HEK293 (cell line): ENCODE results near the gene PREB.

Experiments used
- EGR2 ChIP-seq: fragments of 450-650 bp; formaldehyde crosslinking; IDR thresholded peaks from 2 replicates; pipeline ENCODE4 v1.5.1; 2016; ENCODE audit warnings: low read depth, missing biosample characterization, missing genetic modification characterization
- GLI4 ChIP-seq: fragments of 450-650 bp; formaldehyde crosslinking; IDR thresholded peaks from 2 replicates; pipeline ENCODE4 v1.5.1; 2016; ENCODE audit warnings: missing biosample characterization, missing genetic modification characterization
- HOXC10 ChIP-seq: sonication (generic); formaldehyde crosslinking; IDR thresholded peaks from 2 replicates; pipeline ENCODE4 v1.8.1; 2023; ENCODE audit warnings: mild to moderate bottlenecking, missing genetic modification reagents
- KLF16 ChIP-seq: fragments of 450-650 bp; formaldehyde crosslinking; IDR thresholded peaks from 2 replicates; pipeline ENCODE4 v1.5.1; 2017; ENCODE audit warnings: missing biosample characterization, missing genetic modification characterization
- MZF1 ChIP-seq: fragments of 450-650 bp; formaldehyde crosslinking; IDR thresholded peaks from 2 replicates; pipeline ENCODE4 v1.5.1; 2017; ENCODE audit warnings: missing biosample characterization, missing genetic modification characterization, borderline replicate concordance
- SETDB1 ChIP-seq: IDR thresholded peaks from one replicate; pipeline ENCODE4 v1.6.1; 2017; ENCODE audit warnings: mild to moderate bottlenecking, low read length, moderate library complexity, mixed read lengths; ENCODE audit not compliant: insufficient read length
- ZNF121 ChIP-seq: fragments of 450-650 bp; formaldehyde crosslinking; IDR thresholded peaks from 2 replicates; pipeline ENCODE4 v1.5.1; 2016; ENCODE audit warnings: missing biosample characterization, missing genetic modification characterization
- ZNF140 ChIP-seq: fragments of 450-650 bp; formaldehyde crosslinking; IDR thresholded peaks from 2 replicates; pipeline ENCODE4 v1.5.1; 2016; ENCODE audit warnings: missing biosample characterization, missing genetic modification characterization
- ZNF223 ChIP-seq: fragments of 450-650 bp; formaldehyde crosslinking; IDR thresholded peaks from 2 replicates; pipeline ENCODE4 v1.5.1; 2016; ENCODE audit warnings: missing biosample characterization, missing genetic modification characterization
- ZNF23 ChIP-seq: fragments of 450-650 bp; formaldehyde crosslinking; IDR thresholded peaks from 2 replicates; pipeline ENCODE4 v1.5.1; 2016; ENCODE audit warnings: missing biosample characterization, missing genetic modification characterization, borderline replicate concordance
- ZNF239 ChIP-seq: fragments of 450-650 bp; formaldehyde crosslinking; IDR thresholded peaks from 2 replicates; pipeline ENCODE4 v1.5.1; 2016; ENCODE audit warnings: missing biosample characterization, missing genetic modification characterization
- ZNF24 ChIP-seq: fragments of 450-650 bp; formaldehyde crosslinking; IDR thresholded peaks from 2 replicates; pipeline ENCODE4 v1.5.1; 2016; ENCODE audit warnings: missing biosample characterization, missing genetic modification characterization
- ZNF274 ChIP-seq, 2 experiments: fragments of 200-500 bp in 1 of 2; fragments of 450-650 bp in 1 of 2; sonication (Bioruptor generic) in 1 of 2; formaldehyde crosslinking in 1 of 2; IDR thresholded peaks; 2 replicates each; pipeline versions ENCODE4 v1.5.1 to v1.6.1; 2014 to 2016; ENCODE audit warnings: borderline replicate concordance in 1 of 2, inconsistent platforms in 1 of 2, low read length in 1 of 2, missing biosample characterization in 1 of 2, missing genetic modification characterization in 1 of 2
- ZNF302 ChIP-seq: fragments of 450-650 bp; formaldehyde crosslinking; IDR thresholded peaks from 2 replicates; pipeline ENCODE4 v1.5.1; 2016; ENCODE audit warnings: missing biosample characterization, missing genetic modification characterization, low read depth
- ZNF324 ChIP-seq: fragments of 450-650 bp; formaldehyde crosslinking; IDR thresholded peaks from 2 replicates; pipeline ENCODE4 v1.5.1; 2016; ENCODE audit warnings: missing biosample characterization, missing genetic modification characterization
- ZNF335 ChIP-seq: fragments of 450-650 bp; formaldehyde crosslinking; conservative IDR thresholded peaks from 2 replicates; pipeline ENCODE4 v1.5.1; 2016; ENCODE audit warnings: missing biosample characterization, missing genetic modification characterization
- ZNF341 ChIP-seq: fragments of 450-650 bp; formaldehyde crosslinking; IDR thresholded peaks from 2 replicates; pipeline ENCODE4; 2016; ENCODE audit warnings: low read depth, missing biosample characterization, missing genetic modification characterization
- ZNF510 ChIP-seq: fragments of 450-650 bp; formaldehyde crosslinking; IDR thresholded peaks from 2 replicates; pipeline ENCODE4 v1.5.1; 2018; ENCODE audit warnings: mild to moderate bottlenecking, missing genetic modification characterization, missing biosample characterization; ENCODE audit not compliant: insufficient replicate concordance
- ZNF544 ChIP-seq: fragments of 450-650 bp; formaldehyde crosslinking; IDR thresholded peaks from 2 replicates; pipeline ENCODE4 v1.5.0; 2017; ENCODE audit warnings: missing biosample characterization, missing genetic modification characterization
- ZNF548 ChIP-seq: fragments of 450-650 bp; formaldehyde crosslinking; IDR thresholded peaks from 2 replicates; pipeline ENCODE4 v1.5.1; 2016; ENCODE audit warnings: missing biosample characterization, missing genetic modification characterization
- ZNF558 ChIP-seq: fragments of 450-650 bp; formaldehyde crosslinking; IDR thresholded peaks from 2 replicates; pipeline ENCODE4 v1.5.1; 2016; ENCODE audit warnings: missing biosample characterization, missing genetic modification characterization
- ZNF660 ChIP-seq: fragments of 450-650 bp; IDR thresholded peaks from 2 replicates; pipeline ENCODE4 v1.5.1; 2018; ENCODE audit warnings: missing biosample characterization, mild to moderate bottlenecking, missing genetic modification characterization
- ZNF707 ChIP-seq: fragments of 450-650 bp; formaldehyde crosslinking; IDR thresholded peaks from 2 replicates; pipeline ENCODE4 v1.5.1; 2016; ENCODE audit warnings: missing biosample characterization, missing genetic modification characterization
- ZNF747 ChIP-seq: fragments of 450-650 bp; formaldehyde crosslinking; IDR thresholded peaks from 2 replicates; pipeline ENCODE4 v1.5.1; 2016; ENCODE audit warnings: missing biosample characterization, missing genetic modification characterization
- ZSCAN30 ChIP-seq: fragments of 450-650 bp; IDR thresholded peaks from 2 replicates; pipeline ENCODE4 v1.5.1; 2018; ENCODE audit warnings: missing biosample characterization, mild to moderate bottlenecking, missing genetic modification characterization, moderate library complexity
- ZXDB ChIP-seq: fragments of 450-650 bp; formaldehyde crosslinking; IDR thresholded peaks from 2 replicates; pipeline ENCODE4 v1.5.1; 2016; ENCODE audit warnings: missing biosample characterization, missing genetic modification characterization
- TF ChIP-seq, protein P1 (sequence below): fragments of 450-650 bp; formaldehyde crosslinking; IDR thresholded peaks from 2 replicates; pipeline ENCODE4 v1.5.1; 2016; ENCODE audit warnings: missing biosample characterization, missing genetic modification characterization
- TF ChIP-seq, protein P2 (sequence below): fragments of 450-650 bp; formaldehyde crosslinking; optimal IDR thresholded peaks from 2 replicates; pipeline ENCODE3; 2016; ENCODE audit warnings: missing biosample characterization, mild to moderate bottlenecking, missing genetic modification characterization
- TF ChIP-seq, protein P3 (sequence below): fragments of 450-650 bp; formaldehyde crosslinking; IDR thresholded peaks from 2 replicates; pipeline ENCODE4 v1.5.1; 2016; ENCODE audit warnings: missing biosample characterization, missing genetic modification characterization
- TF ChIP-seq, protein P4 (sequence below): fragments of 450-650 bp; formaldehyde crosslinking; IDR thresholded peaks from 2 replicates; pipeline ENCODE4 v1.5.1; 2016; ENCODE audit warnings: missing biosample characterization, missing genetic modification characterization
- TF ChIP-seq, protein P5 (sequence below): IDR thresholded peaks from 2 replicates; pipeline ENCODE4 v1.6.1; 2011; ENCODE audit warnings: mild to moderate bottlenecking, low read depth, low read length, borderline replicate concordance

The PREB gene

DNA sequence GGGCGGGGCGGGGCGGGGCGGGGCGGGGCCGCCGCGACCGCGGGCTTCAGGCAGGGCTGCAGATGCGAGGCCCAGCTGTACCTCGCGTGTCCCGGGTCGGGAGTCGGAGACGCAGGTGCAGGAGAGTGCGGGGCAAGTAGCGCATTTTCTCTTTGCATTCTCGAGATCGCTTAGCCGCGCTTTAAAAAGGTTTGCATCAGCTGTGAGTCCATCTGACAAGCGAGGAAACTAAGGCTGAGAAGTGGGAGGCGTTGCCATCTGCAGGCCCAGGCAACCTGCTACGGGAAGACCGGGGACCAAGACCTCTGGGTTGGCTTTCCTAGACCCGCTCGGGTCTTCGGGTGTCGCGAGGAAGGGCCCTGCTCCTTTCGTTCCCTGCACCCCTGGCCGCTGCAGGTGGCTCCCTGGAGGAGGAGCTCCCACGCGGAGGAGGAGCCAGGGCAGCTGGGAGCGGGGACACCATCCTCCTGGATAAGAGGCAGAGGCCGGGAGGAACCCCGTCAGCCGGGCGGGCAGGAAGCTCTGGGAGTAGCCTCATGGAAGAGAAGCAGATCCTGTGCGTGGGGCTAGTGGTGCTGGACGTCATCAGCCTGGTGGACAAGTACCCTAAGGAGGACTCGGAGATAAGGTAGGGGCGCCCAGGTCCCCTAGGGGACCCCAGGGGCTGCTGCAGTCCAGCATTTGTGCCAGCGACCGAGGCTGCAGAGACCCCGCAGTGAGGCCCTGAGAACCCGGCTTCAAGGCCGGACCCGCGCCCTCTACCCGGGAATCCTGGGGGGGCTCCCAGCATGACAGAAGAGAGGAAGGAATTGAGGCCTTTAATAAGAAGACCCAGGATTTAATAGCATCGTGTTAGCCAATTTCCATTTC is 47.5 kb downstream of the PREB start, which contains the start of gene KHK (continued):
- TF ChIP-seq ZNF302 (tag by site-specific recombination) (no peak), ZNF341 (peak; percentile 53; the same call in 1 of the 2 replicates), GLI4 (tag by site-specific recombination) (no peak), ZNF24 (tag by site-specific recombination) (no peak), ZNF660 (no peak), ZNF548 (tag by site-specific recombination) (no peak), SETDB1 (no peak), ZNF707 (tag by site-specific recombination) (no peak), ZNF324 (tag by site-specific recombination) (no peak), ZNF23 (tag by site-specific recombination) (no peak), ZXDB (tag by site-specific recombination) (peak; percentile 46), ZNF140 (tag by site-specific recombination) (no peak), HOXC10 (CRISPR knock-in tag) (no peak), ZNF223 (tag by site-specific recombination) (no peak), ZNF239 (tag by site-specific recombination) (no peak), ZNF544 (tag by site-specific recombination) (no peak), ZNF558 (tag by site-specific recombination) (no peak), EGR2 (tag by site-specific recombination) (no peak), ZNF747 (tag by site-specific recombination) (no peak), MZF1 (no peak), ZNF121 (tag by site-specific recombination) (no peak), ZSCAN30 (tag by site-specific recombination) (no peak), ZNF274 (IDR thresholded peaks at IDR 0.05; ENCODE audit: low read length) (no peak), ZNF274 (tag by site-specific recombination; IDR thresholded peaks at IDR 0.05; ENCODE audit: borderline replicate concordance) (no peak), ZNF510 (tag by site-specific recombination) (no peak), ZNF335 (tag by site-specific recombination) (peak; percentile 89), KLF16 (tag by site-specific recombination) (0 out of 2 replicates have a peak, but pooled peaks have one; percentile 15)
- TF ChIP-seq, protein P1, sequence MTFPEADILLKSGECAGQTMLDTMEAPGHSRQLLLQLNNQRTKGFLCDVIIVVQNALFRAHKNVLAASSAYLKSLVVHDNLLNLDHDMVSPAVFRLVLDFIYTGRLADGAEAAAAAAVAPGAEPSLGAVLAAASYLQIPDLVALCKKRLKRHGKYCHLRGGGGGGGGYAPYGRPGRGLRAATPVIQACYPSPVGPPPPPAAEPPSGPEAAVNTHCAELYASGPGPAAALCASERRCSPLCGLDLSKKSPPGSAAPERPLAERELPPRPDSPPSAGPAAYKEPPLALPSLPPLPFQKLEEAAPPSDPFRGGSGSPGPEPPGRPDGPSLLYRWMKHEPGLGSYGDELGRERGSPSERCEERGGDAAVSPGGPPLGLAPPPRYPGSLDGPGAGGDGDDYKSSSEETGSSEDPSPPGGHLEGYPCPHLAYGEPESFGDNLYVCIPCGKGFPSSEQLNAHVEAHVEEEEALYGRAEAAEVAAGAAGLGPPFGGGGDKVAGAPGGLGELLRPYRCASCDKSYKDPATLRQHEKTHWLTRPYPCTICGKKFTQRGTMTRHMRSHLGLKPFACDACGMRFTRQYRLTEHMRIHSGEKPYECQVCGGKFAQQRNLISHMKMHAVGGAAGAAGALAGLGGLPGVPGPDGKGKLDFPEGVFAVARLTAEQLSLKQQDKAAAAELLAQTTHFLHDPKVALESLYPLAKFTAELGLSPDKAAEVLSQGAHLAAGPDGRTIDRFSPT = no peak
- TF ChIP-seq, protein P2, sequence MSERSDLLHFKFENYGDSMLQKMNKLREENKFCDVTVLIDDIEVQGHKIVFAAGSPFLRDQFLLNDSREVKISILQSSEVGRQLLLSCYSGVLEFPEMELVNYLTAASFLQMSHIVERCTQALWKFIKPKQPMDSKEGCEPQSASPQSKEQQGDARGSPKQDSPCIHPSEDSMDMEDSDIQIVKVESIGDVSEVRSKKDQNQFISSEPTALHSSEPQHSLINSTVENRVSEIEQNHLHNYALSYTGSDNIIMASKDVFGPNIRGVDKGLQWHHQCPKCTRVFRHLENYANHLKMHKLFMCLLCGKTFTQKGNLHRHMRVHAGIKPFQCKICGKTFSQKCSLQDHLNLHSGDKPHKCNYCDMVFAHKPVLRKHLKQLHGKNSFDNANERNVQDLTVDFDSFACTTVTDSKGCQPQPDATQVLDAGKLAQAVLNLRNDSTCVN (tag by site-specific recombination) = peak; percentile 27
- TF ChIP-seq, protein P3, sequence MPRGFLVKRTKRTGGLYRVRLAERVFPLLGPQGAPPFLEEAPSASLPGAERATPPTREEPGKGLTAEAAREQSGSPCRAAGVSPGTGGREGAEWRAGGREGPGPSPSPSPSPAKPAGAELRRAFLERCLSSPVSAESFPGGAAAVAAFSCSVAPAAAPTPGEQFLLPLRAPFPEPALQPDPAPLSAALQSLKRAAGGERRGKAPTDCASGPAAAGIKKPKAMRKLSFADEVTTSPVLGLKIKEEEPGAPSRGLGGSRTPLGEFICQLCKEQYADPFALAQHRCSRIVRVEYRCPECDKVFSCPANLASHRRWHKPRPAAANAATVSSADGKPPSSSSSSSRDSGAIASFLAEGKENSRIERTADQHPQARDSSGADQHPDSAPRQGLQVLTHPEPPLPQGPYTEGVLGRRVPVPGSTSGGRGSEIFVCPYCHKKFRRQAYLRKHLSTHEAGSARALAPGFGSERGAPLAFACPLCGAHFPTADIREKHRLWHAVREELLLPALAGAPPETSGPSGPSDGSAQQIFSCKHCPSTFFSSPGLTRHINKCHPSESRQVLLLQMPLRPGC = no peak
- TF ChIP-seq, protein P4, sequence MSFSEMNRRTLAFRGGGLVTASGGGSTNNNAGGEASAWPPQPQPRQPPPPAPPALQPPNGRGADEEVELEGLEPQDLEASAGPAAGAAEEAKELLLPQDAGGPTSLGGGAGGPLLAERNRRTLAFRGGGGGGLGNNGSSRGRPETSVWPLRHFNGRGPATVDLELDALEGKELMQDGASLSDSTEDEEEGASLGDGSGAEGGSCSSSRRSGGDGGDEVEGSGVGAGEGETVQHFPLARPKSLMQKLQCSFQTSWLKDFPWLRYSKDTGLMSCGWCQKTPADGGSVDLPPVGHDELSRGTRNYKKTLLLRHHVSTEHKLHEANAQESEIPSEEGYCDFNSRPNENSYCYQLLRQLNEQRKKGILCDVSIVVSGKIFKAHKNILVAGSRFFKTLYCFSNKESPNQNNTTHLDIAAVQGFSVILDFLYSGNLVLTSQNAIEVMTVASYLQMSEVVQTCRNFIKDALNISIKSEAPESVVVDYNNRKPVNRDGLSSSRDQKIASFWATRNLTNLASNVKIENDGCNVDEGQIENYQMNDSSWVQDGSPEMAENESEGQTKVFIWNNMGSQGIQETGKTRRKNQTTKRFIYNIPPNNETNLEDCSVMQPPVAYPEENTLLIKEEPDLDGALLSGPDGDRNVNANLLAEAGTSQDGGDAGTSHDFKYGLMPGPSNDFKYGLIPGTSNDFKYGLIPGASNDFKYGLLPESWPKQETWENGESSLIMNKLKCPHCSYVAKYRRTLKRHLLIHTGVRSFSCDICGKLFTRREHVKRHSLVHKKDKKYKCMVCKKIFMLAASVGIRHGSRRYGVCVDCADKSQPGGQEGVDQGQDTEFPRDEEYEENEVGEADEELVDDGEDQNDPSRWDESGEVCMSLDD = no peak
- TF ChIP-seq, protein P5, sequence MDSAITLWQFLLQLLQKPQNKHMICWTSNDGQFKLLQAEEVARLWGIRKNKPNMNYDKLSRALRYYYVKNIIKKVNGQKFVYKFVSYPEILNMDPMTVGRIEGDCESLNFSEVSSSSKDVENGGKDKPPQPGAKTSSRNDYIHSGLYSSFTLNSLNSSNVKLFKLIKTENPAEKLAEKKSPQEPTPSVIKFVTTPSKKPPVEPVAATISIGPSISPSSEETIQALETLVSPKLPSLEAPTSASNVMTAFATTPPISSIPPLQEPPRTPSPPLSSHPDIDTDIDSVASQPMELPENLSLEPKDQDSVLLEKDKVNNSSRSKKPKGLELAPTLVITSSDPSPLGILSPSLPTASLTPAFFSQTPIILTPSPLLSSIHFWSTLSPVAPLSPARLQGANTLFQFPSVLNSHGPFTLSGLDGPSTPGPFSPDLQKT = no peak
